IMR-90 (cell line): ENCODE data around the gene MGLL. TPM values are rescaled to one million over a fixed set of nuclear protein-coding genes. Genes with fewer than 3 reads are reported as not detected.

Experiments
- ATAC-seq: fragments of 200-7000 bp; cut with Tn5 transposase; 2 replicates; pipeline ENCODE4 v1.9.1; 2020; ENCODE audit warnings: low read depth, mild to moderate bottlenecking, moderate library complexity
- BruUV-seq: library from RNA; stranded (reverse); fragments of 400-500 nt; replicated peaks from 2 replicates; lab custom pipeline; 2021; lab: Mats Ljungman, UMichigan
- CTCF ChIA-PET: fragments of 300-600 bp; formaldehyde crosslinking; extraction: SDS; loops from one replicate; lab custom pipeline; 2021; ENCODE audit warnings: antibody characterized with exemption; lab: Yijun Ruan, JAX
- POLR2A ChIA-PET: fragments of 300-600 bp; sonication (Branson Sonifier 250); formaldehyde crosslinking; loops from one replicate; lab custom pipeline; 2022; ENCODE audit warnings: antibody characterized with exemption; ENCODE audit not compliant: unreplicated experiment; lab: Charles Lee
- DNase-seq: peaks from one replicate; pipeline ENCODE4 v3.0.0; 2013
- H2AFZ ChIP-seq: replicated peaks from 2 replicates; pipeline ENCODE3; 2013; ENCODE audit warnings: low read length, mild to moderate bottlenecking; ENCODE audit not compliant: poor library complexity
- H2AK5ac ChIP-seq: 2 replicates; pipeline ENCODE4 v1.6.1; 2013; ENCODE audit warnings: low read depth, low read length, inconsistent platforms
- H2AK9ac ChIP-seq: replicated peaks from 2 replicates; pipeline ENCODE3; 2013; ENCODE audit warnings: mild to moderate bottlenecking, low read depth, low read length, moderate library complexity; ENCODE audit not compliant: poor library complexity
- H2BK120ac ChIP-seq: 2 replicates; pipeline ENCODE4 v1.6.1; 2013; ENCODE audit warnings: low read depth, low read length, inconsistent platforms
- H2BK15ac ChIP-seq: 3 replicates; pipeline ENCODE4 v1.6.1; 2013; ENCODE audit warnings: low read depth, low read length, inconsistent platforms
- H2BK20ac ChIP-seq: 2 replicates; pipeline ENCODE4 v1.6.1; 2013; ENCODE audit warnings: low read depth, mild to moderate bottlenecking, inconsistent platforms, low read length, moderate library complexity
- H2BK5ac ChIP-seq: 2 replicates; pipeline ENCODE4 v1.6.1; 2013; ENCODE audit warnings: mild to moderate bottlenecking, low read depth, low read length, inconsistent platforms; ENCODE audit not compliant: poor library complexity, severe bottlenecking
- H3K14ac ChIP-seq: replicated peaks from 2 replicates; pipeline ENCODE4 v1.6.1; 2013; ENCODE audit warnings: low read depth, low read length, inconsistent platforms
- H3K18ac ChIP-seq: 2 replicates; pipeline ENCODE4 v1.6.1; 2013; ENCODE audit warnings: low read depth, low read length, control low read depth
- H3K23ac ChIP-seq: 2 replicates; pipeline ENCODE4 v1.6.1; 2013; ENCODE audit warnings: low read depth, low read length, inconsistent platforms
- H3K27ac ChIP-seq: 2 replicates; pipeline ENCODE4 v1.5.1; 2013; ENCODE audit warnings: mild to moderate bottlenecking, control low read depth, low read length; ENCODE audit not compliant: insufficient read depth
- H3K27me3 ChIP-seq: 2 replicates; pipeline ENCODE4 v1.6.1; 2013; ENCODE audit warnings: low read length; ENCODE audit not compliant: control insufficient read depth, insufficient read depth
- H3K36me3 ChIP-seq: 2 replicates; pipeline ENCODE4 v1.6.1; 2013; ENCODE audit warnings: low read length, mixed read lengths; ENCODE audit not compliant: control insufficient read depth, insufficient read depth
- H3K4ac ChIP-seq: 2 replicates; pipeline ENCODE4 v1.6.1; 2013; ENCODE audit warnings: low read depth, low read length, inconsistent platforms
- H3K4me1 ChIP-seq: 2 replicates; pipeline ENCODE4 v1.6.1; 2013; ENCODE audit warnings: low read length, mixed read lengths; ENCODE audit not compliant: control insufficient read depth, insufficient read depth
- H3K4me2 ChIP-seq: 2 replicates; pipeline ENCODE4 v1.6.1; 2013; ENCODE audit warnings: low read depth, mild to moderate bottlenecking, control low read depth, low read length, moderate library complexity
- H3K4me3 ChIP-seq: 2 replicates; pipeline ENCODE4 v1.5.1; 2013; ENCODE audit warnings: low read depth, mild to moderate bottlenecking, control low read depth, low read length, moderate library complexity; ENCODE audit not compliant: insufficient read depth
- H3K56ac ChIP-seq: 2 replicates; pipeline ENCODE4 v1.6.1; 2013; ENCODE audit warnings: low read length, inconsistent platforms; ENCODE audit not compliant: insufficient read depth; ENCODE audit errors: extremely low read depth
- H3K79me1 ChIP-seq, 2 experiments: 2 replicates each; pipeline ENCODE4 v1.6.1; 2013; ENCODE audit warnings: low read length in 2 of 2, inconsistent platforms in 1 of 2, low read depth in 1 of 2
- H3K9ac ChIP-seq: 2 replicates; pipeline ENCODE4 v1.6.1; 2013; ENCODE audit warnings: low read depth, low read length, control low read depth
- H3K9me1 ChIP-seq: 2 replicates; pipeline ENCODE4 v1.6.1; 2013; ENCODE audit warnings: low read length, inconsistent platforms; ENCODE audit not compliant: insufficient read depth
- H3K9me3 ChIP-seq: 2 replicates; pipeline ENCODE4 v1.6.1; 2013; ENCODE audit warnings: low read length; ENCODE audit not compliant: control insufficient read depth, insufficient read depth
- H4K20me1 ChIP-seq: 2 replicates; pipeline ENCODE4 v1.6.1; 2013; ENCODE audit warnings: low read length, inconsistent platforms; ENCODE audit not compliant: insufficient read depth
- H4K5ac ChIP-seq: 2 replicates; pipeline ENCODE4 v1.6.1; 2013; ENCODE audit warnings: mild to moderate bottlenecking, low read depth, low read length, control low read depth
- H4K8ac ChIP-seq, 2 experiments: 2 replicates each; pipeline ENCODE4 v1.6.1; 2013; ENCODE audit warnings: low read depth in 2 of 2, low read length in 2 of 2, control low read depth in 1 of 2, inconsistent platforms in 1 of 2
- H4K91ac ChIP-seq: 2 replicates; pipeline ENCODE4 v1.6.1; 2013; ENCODE audit warnings: low read depth, low read length, inconsistent platforms; ENCODE audit not compliant: insufficient read depth
- BHLHE40 ChIP-seq: fragments of 150-350 bp; IDR thresholded peaks from 2 replicates; pipeline ENCODE4 v1.6.1; 2016; ENCODE audit warnings: mild to moderate bottlenecking, low read depth, low read length
- CTCF ChIP-seq: conservative IDR thresholded peaks from 2 replicates; pipeline ENCODE4 v1.5.1; 2012; ENCODE audit warnings: mild to moderate bottlenecking, low read depth, low read length, improper control_type of control experiment
- ELK1 ChIP-seq: fragments of 150-350 bp; IDR thresholded peaks from 2 replicates; pipeline ENCODE4 v1.6.1; 2016; ENCODE audit warnings: low read depth, mild to moderate bottlenecking, low read length, moderate library complexity, borderline replicate concordance
- FOS ChIP-seq: fragments of 150-350 bp; IDR thresholded peaks from 2 replicates; pipeline ENCODE4 v1.6.1; 2016; ENCODE audit warnings: low read depth, low read length
- MAZ ChIP-seq: IDR thresholded peaks from 2 replicates; pipeline ENCODE4 v1.6.1; 2012; ENCODE audit warnings: low read depth, mild to moderate bottlenecking, low read length, improper control_type of control experiment, moderate library complexity, borderline replicate concordance
- POLR2A ChIP-seq: IDR thresholded peaks from 2 replicates; pipeline ENCODE4 v1.6.1; 2012; ENCODE audit warnings: mild to moderate bottlenecking, low read depth, low read length
- USF2 ChIP-seq: fragments of 150-350 bp; IDR thresholded peaks from 2 replicates; pipeline ENCODE4 v1.6.1; 2017; ENCODE audit warnings: mild to moderate bottlenecking, antibody characterized with exemption, low read length, low read depth
- WGBS, 2 experiments: methylation state at CpG; one replicate each; pipeline versions ENCODE4 v1.1.5 to v1.1.7; 2013; ENCODE audit warnings: missing lambda C conversion rate in 2 of 2; ENCODE audit not compliant: insufficient read length in 1 of 2; ENCODE audit errors: extremely low coverage in 2 of 2; 5-methylcytosine and 5-hydroxymethylcytosine counted together
- dilution Hi-C: fragments of 300-500 bp; cut with HindIII; formaldehyde crosslinking; loops from one replicate; pipeline ENCODE4 v1.14.3; 2018; ENCODE audit warnings: low sequenced_read_pairs; ENCODE audit not compliant: unreplicated experiment
- in situ Hi-C: fragments of 300-500 bp; cut with MboI; formaldehyde crosslinking; loops from 3 replicates; pipeline ENCODE4 v1.14.3; 2019; ENCODE audit warnings: low sequenced_read_pairs, inconsistent platforms, mixed read lengths
- intact Hi-C: fragments of 100-400 bp; cut with micrococcal nuclease; formaldehyde crosslinking; loops from 2 replicates; pipeline ENCODE4 v1.10.0; 2022
- polyA plus RNA-seq, 3 experiments: library from polyadenylated mRNA; depleted of rRNA; stranded (reverse); fragments of >200 nt; gene quantifications; 2 replicates each; pipeline ENCODE4 v1.2.3, GENCODE V29; 2012; ENCODE audit warnings: low replicate concordance in 1 of 3
- total RNA-seq: library from RNA; depleted of rRNA; stranded (reverse); fragments of >200 nt; gene quantifications from 2 replicates; pipeline ENCODE4 v1.2.3, GENCODE V29; 2012

The MGLL gene
- total and polyA plus RNA-seq, 2 of the 4 experiments (the other 2 are of a cell fraction) = 23.7 to 60.6 TPM

- in situ Hi-C loops (no loop called here), intact Hi-C loops (no loop called here), dilution Hi-C loops (no loop called here)
- H4K91ac ChIP-seq = peak overlapping the region; percentile 86; the same call in 1 of the 2 replicates
- H3K79me1 ChIP-seq = peaks cover 62 to 77% of the 10 kb centered on the region in 2 experiments
- DNase-seq (no peak), ATAC-seq (no peak)
- H3K18ac ChIP-seq = no peak overlapping the region
- peak overlapping the region; percentile 8; the same call in 1 of the 2 replicates for H2BK20ac ChIP-seq
- peak overlapping the region; percentile 90 for H2AK5ac ChIP-seq
- H4K20me1 ChIP-seq = no peaks in the 10 kb centered on the region
- H3K4me2 ChIP-seq = no peak overlapping the region
- peak overlapping the region; percentile 78; the same call in 2 of the 3 replicates for H2BK15ac ChIP-seq
- H4K8ac ChIP-seq = peak overlapping the region in 1 of 2 experiments; percentile 71; a peak in 2 of 4 replicates
- no peak overlapping the region for H3K27ac ChIP-seq
- H2AFZ ChIP-seq = peak overlapping the region; percentile 34
- peak overlapping the region; percentile 87 for H2BK5ac ChIP-seq
- H4K5ac ChIP-seq = no peak overlapping the region
- no TSS peak for BruUV-seq
- TF ChIP-seq POLR2A (no peak), USF2 (no peak), ELK1 (no peak), CTCF (no peak), BHLHE40 (no peak), FOS (no peak), MAZ (no peak)
- H3K4me1 ChIP-seq = peaks cover 23% of the 10 kb centered on the region
- H3K14ac ChIP-seq = peak overlapping the region; percentile 33
- WGBS, 2 experiments = 93% methylated on average over 3 of the region's 8 CpGs; no CpG with 5 or more reads in 1 of the 2 experiments
- ChIA-PET CTCF (interaction anchor here (1.2 kb wide), 1 partner anchor 55 kb away, joined by 3 read pairs; no protein-coding TSS in a partner anchor), POLR2A (no interaction called here)
- H3K9ac ChIP-seq = no peak overlapping the region
- H3K9me1 ChIP-seq = peaks cover 28% of the 10 kb centered on the region
- H3K36me3 ChIP-seq = peaks cover 7% of the 10 kb centered on the region
- no peak overlapping the region for H2AK9ac ChIP-seq
- H3K23ac ChIP-seq = no peak overlapping the region
- no peaks in the 10 kb centered on the region for H3K9me3 ChIP-seq
- no peak overlapping the region for H3K4me3 ChIP-seq
- H3K56ac ChIP-seq = no peak overlapping the region
- peak overlapping the region; percentile 87 for H2BK120ac ChIP-seq
- H3K27me3 ChIP-seq = no peaks in the 10 kb centered on the region
- H3K4ac ChIP-seq = peak overlapping the region; percentile 91
Measured at GRCh38 chr3:127763337-127763736, 59.0 kb downstream of the MGLL start.
